ENCODE measurements around the gene DPM3.

- TF ChIP-seq CTCF (IDR thresholded peaks at IDR 0.05; ENCODE audit: low read depth, low read length) (no peak), EZH2phosphoT487 (IDR thresholded peaks at IDR 0.05; ENCODE audit: low read depth) (no peak)
Measured at GRCh38 chr1:155135415-155136028, 4.8 kb downstream of the DPM3 start, which contains the start of gene SLC50A1.
